ENCODE results near the gene MAD1L1.

Gene MAD1L1

GRCh38 chr7:1809601-1810258 is 423.0 kb downstream of the MAD1L1 start:
- DNase-seq (ENCODE audit: low read depth in 2 of 3, low spot score in 1 of 3): no peak

DNA sequence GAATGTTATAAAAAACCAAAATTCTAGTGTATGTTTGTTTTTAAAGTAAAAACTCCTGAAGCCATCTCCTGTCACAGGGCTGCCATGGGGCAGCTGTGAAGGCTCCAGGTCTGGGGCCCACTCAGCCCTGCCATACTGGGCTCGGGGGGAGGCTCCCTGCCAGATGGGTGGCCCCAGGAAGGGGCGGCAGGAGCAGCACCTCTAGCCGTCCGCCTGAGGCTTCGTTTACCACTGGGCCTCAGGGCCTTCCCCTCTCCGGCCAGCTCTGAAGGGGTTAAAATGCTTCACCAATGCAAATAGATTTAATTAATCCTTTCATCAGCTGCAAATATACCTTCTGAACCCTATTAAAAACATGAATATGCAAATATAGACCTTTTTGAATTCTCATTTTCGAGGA is 423.7 kb downstream of the MAD1L1 start:
- no peak for DNase-seq (ENCODE audit: low read depth in 2 of 3, low spot score in 1 of 3)

DNA sequence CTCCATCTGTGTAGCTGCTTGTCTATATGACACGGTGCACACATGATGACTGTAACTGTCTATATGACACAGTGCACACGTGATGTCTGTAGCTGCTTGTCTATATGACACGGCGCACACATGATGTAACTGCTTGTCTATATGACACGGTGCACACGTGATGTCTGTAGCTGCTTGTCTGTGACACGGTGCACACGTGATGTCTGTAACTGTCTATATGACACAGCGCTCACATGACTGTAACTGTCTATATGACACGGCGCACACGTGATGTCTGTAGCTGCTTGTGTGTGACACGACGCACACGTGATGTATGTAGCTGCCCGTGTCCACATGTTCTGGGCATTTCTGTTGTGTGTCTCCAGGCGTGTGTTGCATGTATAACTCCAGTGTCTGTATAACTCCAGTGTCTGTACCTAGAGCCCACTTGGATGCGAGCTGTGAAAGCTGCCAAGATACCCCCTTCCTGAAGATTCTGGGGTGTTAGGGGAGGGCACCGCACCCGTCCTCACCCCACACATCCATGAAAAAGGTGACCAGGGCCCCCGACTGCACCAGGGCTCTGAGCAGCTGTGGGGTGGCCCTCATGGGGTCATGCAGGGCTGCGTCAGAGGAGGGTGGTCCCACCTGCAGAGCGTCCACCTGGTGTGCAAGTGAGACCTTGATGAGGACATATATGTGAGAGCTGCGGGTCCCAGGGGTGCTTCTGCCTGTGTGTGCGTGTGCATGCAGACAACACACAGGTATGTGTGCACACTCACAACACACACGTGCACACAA is 424.7 kb downstream of the MAD1L1 start:
- no peak for DNase-seq (ENCODE audit: low read depth in 2 of 3, low spot score in 1 of 3)

GRCh38 chr7:1806354-1806753 is 426.4 kb downstream of the MAD1L1 start:
- DNase-seq (ENCODE audit: low read depth in 2 of 3, low spot score in 1 of 3): no peak

DNA sequence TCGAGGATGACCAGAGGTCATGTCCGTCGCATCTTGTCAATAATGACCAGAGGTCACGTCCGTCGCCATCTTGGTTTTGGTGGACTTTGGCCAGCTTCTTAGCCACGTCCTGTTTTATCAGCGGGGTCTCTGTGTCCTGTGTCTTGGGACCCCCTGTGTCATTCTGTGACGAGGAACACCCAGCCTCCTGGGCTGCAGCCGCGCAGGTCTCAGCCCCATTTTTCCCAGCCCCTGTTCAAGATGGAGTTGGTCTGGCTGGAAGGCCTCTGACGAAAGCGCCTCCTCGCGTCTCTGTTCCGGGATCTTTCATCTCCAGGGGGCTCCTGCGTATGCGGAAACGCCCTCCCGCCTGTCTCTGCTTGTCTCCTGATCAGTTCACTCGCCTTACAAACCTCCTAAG is 428.4 kb downstream of the MAD1L1 start:
- no peak for DNase-seq (ENCODE audit: low read depth in 2 of 3, low spot score in 1 of 3)

GRCh38 chr7:1802899-1803298 is 429.8 kb downstream of the MAD1L1 start:
- no peak for DNase-seq (ENCODE audit: low read depth in 2 of 3, low spot score in 1 of 3)

DNA sequence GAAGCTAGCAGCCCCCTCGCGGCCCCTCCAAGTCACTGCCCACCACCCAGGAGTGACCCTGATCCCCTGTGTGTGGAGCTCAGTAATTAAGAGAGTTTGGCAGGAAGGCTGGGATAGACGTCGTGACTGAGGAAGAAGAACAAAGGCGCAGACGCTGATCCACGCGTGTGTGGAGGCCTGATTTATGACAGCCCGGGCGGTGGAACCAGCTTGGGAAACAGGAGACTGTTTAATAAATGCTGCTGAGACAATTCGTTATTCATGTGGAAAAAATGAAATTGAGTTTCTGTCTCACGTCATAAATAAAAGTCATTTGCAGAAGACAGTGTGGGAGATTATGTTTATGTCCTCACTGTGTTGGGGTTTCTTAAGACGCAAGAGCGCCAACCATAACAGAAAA is 431.8 kb downstream of the MAD1L1 start:
- no peak for DNase-seq (ENCODE audit: low read depth in 2 of 3, low spot score in 1 of 3)

GRCh38 chr7:1798191-1798590 is 434.6 kb downstream of the MAD1L1 start:
- DNase-seq (ENCODE audit: low read depth in 2 of 3, low spot score in 1 of 3): no peak

GRCh38 chr7:1794888-1795542 is 437.7 kb downstream of the MAD1L1 start:
- DNase-seq (ENCODE audit: low read depth in 2 of 3, low spot score in 1 of 3): no peak

DNA sequence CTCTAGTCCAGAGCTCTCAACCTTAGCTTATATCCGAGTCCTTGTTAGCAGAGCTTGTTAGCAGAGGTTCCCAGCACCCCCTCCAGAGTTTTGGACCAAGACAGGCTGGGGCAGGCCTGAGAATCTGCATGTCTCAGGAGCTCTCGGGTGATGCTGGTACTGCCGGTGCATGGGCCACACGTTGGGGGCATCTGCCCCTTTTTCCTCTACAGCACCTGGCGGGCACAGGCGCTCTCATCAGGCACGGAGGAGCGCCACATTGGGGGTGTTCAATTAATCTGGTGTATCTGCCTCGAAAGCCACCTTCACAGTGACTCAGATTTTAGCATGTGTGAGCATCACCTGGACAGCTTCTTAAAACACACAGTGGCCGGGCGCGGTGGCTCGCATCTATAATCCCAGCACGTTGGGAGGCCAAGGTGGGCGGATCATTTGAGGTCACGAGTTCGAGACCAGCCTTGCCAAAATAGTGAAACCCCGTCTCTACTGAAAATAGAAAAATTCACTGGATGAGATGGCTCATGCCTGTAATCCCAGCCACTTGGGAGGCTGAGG is 445.0 kb downstream of the MAD1L1 start:
- DNase-seq (ENCODE audit: low read depth in 2 of 3, low spot score in 1 of 3): no peak

GRCh38 chr7:1787241-1787640 is 445.5 kb downstream of the MAD1L1 start:
- DNase-seq (ENCODE audit: low read depth in 2 of 3, low spot score in 1 of 3): no peak

DNA sequence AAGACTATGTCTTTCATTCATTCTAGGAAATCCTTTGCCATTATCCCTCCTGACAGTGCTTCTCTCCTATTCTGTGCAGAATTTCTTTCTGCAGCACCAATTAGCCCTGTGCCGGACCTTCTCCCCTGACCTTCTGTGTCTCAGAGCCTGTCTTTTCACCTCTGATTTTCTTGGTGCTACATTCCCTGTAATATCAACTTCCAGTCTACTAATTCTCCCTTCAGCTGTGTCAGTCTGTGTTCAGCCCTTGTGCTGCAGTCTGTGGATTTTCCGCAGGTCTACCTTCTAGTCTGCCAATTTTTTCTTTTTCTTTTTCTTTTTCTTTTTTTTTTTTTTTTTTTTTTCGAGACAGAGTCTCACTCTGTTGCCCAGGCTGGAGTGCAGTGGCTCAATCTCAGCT is 446.9 kb downstream of the MAD1L1 start:
- no peak for DNase-seq (ENCODE audit: low read depth in 2 of 3, low spot score in 1 of 3)

DNA sequence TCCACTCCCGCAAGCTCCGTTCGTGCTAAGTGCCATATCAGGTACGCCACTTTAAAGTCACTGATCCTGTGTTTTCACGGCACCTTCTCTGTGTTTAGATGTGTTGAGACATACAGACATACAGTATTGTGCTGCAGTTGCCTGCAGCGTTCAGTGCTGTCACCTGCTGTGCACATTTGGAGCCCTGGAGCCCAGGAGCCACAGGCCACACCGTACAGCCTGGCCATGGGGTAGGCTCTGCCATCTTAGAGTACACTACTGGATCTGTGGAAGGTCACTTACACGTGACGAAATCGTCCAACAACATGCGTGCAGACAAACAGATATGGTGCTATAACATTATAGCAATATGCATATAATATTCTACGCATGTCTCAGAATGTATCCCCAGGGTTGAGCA is 451.4 kb downstream of the MAD1L1 start:
- DNase-seq (ENCODE audit: low read depth in 2 of 3, low spot score in 1 of 3): no peak

- no peak for DNase-seq (ENCODE audit: low read depth in 2 of 3, low spot score in 1 of 3)
These were observed 453.3 kb downstream of the MAD1L1 start for GRCh38 chr7:1779445-1779844.

DNA sequence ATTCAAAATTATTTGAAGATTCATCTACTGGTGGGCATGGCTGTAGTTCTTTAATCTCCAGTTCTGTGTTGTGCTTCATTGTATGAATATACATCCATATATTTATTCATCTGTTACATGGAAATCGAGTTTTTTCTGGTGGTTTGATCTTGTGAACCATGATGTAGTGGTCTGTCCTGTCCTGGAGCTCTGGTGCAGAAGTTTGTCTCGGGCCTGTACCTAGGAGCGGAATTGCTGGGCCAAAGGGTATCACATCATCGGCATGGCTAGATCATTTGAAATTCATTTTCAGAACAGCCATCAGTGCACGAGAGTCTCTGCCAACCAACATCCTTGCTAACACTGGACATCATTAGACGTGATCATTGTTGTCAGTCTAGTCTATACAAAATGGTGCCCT is 455.6 kb downstream of the MAD1L1 start:
- no peak for DNase-seq (ENCODE audit: low read depth in 2 of 3, low spot score in 1 of 3)

GRCh38 chr7:1775389-1775788 is 457.4 kb downstream of the MAD1L1 start:
- no peak for DNase-seq (ENCODE audit: low read depth in 2 of 3, low spot score in 1 of 3)

DNA sequence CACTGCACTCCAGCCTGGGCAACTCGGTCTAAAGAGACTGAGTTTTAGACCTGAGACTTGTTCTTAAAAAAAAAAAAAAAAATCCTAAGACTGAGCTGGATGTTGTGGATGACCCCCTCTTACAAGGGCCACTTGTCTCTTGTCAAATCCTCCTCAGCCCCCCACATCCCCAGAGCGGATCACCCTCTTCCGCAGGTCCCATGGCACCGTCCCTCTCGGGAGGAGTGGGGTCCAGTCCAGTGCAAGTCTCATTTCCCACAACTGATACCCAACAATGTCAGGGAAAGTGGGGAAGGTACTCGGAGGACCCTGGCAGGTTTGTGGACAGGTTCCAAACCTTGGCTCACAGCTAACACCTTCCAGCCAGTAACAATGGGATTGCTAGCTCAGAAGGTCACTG is 462.4 kb downstream of the MAD1L1 start:
- no peak for DNase-seq (ENCODE audit: low read depth in 2 of 3, low spot score in 1 of 3)

- DNase-seq (ENCODE audit: low read depth in 2 of 3, low spot score in 1 of 3): no peak
These were observed 463.2 kb downstream of the MAD1L1 start for GRCh38 chr7:1769286-1770200.

DNA sequence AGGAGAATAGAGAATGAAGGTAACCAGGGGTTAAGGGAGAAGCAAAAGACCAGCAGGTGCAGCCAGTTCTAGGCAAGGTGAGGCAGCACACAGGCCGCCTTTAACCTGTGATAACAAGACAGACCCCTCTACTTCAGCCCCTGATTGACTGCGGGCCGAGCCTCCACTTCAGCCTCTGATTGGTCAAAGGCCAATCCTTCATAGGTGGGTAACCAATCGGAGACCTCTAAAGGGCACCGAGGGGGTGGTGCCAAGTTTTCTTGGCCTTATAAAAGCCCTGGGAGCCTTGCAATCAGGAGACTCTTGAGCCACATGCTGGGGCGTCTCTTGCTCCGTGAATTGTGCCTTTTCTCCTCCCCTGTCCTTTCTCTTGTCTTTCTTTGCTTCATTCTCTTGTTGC is 463.9 kb downstream of the MAD1L1 start:
- DNase-seq (ENCODE audit: low read depth in 2 of 3, low spot score in 1 of 3): no peak

DNA sequence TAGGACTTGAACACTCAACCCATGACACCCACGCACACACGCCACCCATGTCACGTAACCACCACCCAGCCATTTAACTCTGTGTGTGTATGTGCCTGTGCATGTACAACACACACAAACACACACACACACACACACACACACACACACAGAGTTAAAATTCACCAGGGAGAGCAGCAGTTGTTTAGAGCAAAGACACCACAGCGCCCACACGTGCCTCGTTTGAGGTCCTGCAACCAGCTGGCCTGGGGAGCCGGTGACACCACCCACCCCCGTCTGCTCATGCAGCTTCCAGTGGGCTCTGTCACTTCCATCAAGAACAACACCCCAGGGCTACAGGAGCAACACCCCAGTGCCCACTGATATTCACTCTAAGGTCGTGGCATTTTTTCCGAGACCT is 465.2 kb downstream of the MAD1L1 start:
- no peak for DNase-seq (ENCODE audit: low read depth in 2 of 3, low spot score in 1 of 3)

All from stimulated activated CD4-positive, alpha-beta T cell treated with anti-CD3 and anti-CD28 coated beads, Interleukin-12 subunit alpha, Interleukin-12 subunit beta, amount 100 ng/mL, for 48 hours (primary cell).